Breast epithelium (tissue), 3 donors: Measurements from ENCODE around the gene STRN3.

Experiments used
- POLR2A ChIP-seq: fragments of 450-650 bp; IDR thresholded peaks from one replicate; pipeline ENCODE4 v1.6.1; 2016; ENCODE audit warnings: antibody characterized with exemption, mild to moderate bottlenecking, moderate library complexity
- POLR2AphosphoS5 ChIP-seq, 3 donors: sonication (generic); formaldehyde crosslinking; IDR thresholded peaks; one replicate each; pipeline ENCODE4 v1.6.1; 2017; ENCODE audit warnings: antibody characterized with exemption in 3 of 3
- TF ChIP-seq, protein P1 (sequence below), 3 donors: fragments of 450-650 bp; IDR thresholded peaks; one replicate each; pipeline ENCODE4 v1.5.1; 2016 to 2017; ENCODE audit warnings: antibody characterized with exemption in 3 of 3, mild to moderate bottlenecking in 3 of 3, moderate library complexity in 3 of 3

DNA sequence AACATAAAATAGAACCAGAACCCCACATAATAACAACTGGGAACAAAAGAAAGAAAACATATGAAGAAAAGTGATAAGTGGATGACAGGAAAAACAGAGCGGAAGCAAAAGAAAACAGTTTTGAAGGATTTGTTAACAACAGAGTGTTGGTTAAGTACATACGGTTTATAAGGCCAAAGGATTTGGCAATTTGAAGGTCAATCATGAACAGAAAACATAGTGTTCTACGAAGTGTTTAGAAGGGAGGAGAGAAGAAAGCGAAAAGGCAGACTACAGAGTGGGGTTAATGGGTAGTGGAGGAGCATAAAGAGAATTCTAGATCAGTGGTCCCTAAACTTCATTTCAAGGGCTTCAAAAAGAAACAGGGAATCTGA, 4.6 kb downstream of the STRN3 start:
- TF ChIP-seq, protein P1, sequence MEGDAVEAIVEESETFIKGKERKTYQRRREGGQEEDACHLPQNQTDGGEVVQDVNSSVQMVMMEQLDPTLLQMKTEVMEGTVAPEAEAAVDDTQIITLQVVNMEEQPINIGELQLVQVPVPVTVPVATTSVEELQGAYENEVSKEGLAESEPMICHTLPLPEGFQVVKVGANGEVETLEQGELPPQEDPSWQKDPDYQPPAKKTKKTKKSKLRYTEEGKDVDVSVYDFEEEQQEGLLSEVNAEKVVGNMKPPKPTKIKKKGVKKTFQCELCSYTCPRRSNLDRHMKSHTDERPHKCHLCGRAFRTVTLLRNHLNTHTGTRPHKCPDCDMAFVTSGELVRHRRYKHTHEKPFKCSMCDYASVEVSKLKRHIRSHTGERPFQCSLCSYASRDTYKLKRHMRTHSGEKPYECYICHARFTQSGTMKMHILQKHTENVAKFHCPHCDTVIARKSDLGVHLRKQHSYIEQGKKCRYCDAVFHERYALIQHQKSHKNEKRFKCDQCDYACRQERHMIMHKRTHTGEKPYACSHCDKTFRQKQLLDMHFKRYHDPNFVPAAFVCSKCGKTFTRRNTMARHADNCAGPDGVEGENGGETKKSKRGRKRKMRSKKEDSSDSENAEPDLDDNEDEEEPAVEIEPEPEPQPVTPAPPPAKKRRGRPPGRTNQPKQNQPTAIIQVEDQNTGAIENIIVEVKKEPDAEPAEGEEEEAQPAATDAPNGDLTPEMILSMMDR (IDR thresholded peaks at IDR 0.05), result no peak
- no peak for TF ChIP-seq POLR2AphosphoS5 (IDR thresholded peaks at IDR 0.05)
- TF ChIP-seq POLR2A, result no peak
